GM23248 (cell line): ENCODE results near the gene TET3. TPM values are rescaled to one million over a fixed set of nuclear protein-coding genes. Genes with fewer than 3 reads are reported as not detected.

Experiments
- DNase-seq: peaks from one replicate; pipeline ENCODE4 v3.0.0-alpha.2; 2015
- H2AFZ ChIP-seq: fragments of 200-600 bp; sonication (generic); 2 replicates; pipeline ENCODE4 v1.6.1; 2016; ENCODE audit warnings: antibody characterized with exemption
- H3F3A ChIP-seq: fragments of 200-600 bp; sonication (generic); 2 replicates; pipeline ENCODE4 v1.6.1; 2016; ENCODE audit warnings: mild to moderate bottlenecking, antibody characterized with exemption, mixed run types; ENCODE audit not compliant: insufficient read depth
- H3K27ac ChIP-seq: fragments of 200-600 bp; sonication (generic); 2 replicates; pipeline ENCODE4 v1.5.1; 2016; ENCODE audit warnings: mild to moderate bottlenecking
- H3K27me3 ChIP-seq: fragments of 200-600 bp; sonication (generic); replicated peaks from 2 replicates; pipeline ENCODE4 v1.6.1; 2016; ENCODE audit warnings: mild to moderate bottlenecking; ENCODE audit not compliant: insufficient read depth
- H3K36me3 ChIP-seq: fragments of 200-600 bp; sonication (generic); 2 replicates; pipeline ENCODE4 v1.6.1; 2016; ENCODE audit warnings: low read depth, mild to moderate bottlenecking
- H3K4me1 ChIP-seq: fragments of 200-600 bp; sonication (generic); 2 replicates; pipeline ENCODE4 v1.6.1; 2016; ENCODE audit warnings: mild to moderate bottlenecking; ENCODE audit not compliant: insufficient read depth
- H3K4me2 ChIP-seq: fragments of 200-600 bp; sonication (generic); one replicate; pipeline ENCODE4 v1.6.1; 2016; ENCODE audit warnings: mild to moderate bottlenecking; ENCODE audit not compliant: unreplicated experiment
- H3K4me3 ChIP-seq: fragments of 200-600 bp; sonication (generic); 2 replicates; pipeline ENCODE4 v1.5.1; 2016; ENCODE audit warnings: mild to moderate bottlenecking
- H3K79me2 ChIP-seq: fragments of 200-600 bp; sonication (generic); 2 replicates; pipeline ENCODE4 v1.6.1; 2016; ENCODE audit warnings: mild to moderate bottlenecking; ENCODE audit not compliant: insufficient read depth
- H3K9ac ChIP-seq: fragments of 200-600 bp; sonication (generic); 2 replicates; pipeline ENCODE4 v1.6.1; 2016; ENCODE audit warnings: mild to moderate bottlenecking
- H3K9me2 ChIP-seq: fragments of 200-600 bp; sonication (generic); 2 replicates; pipeline ENCODE4 v1.6.1; 2016; ENCODE audit warnings: mixed run types, mild to moderate bottlenecking, moderate library complexity; ENCODE audit not compliant: insufficient read depth
- H3K9me3 ChIP-seq: fragments of 200-600 bp; sonication (generic); one replicate; pipeline ENCODE4 v1.6.1; 2017; ENCODE audit warnings: low read depth
- H4K20me1 ChIP-seq: fragments of 200-600 bp; sonication (generic); 2 replicates; pipeline ENCODE4 v1.6.0; 2016; ENCODE audit not compliant: insufficient read depth
- EZH2 ChIP-seq: fragments of 200-600 bp; sonication (generic); IDR thresholded peaks from 2 replicates; pipeline ENCODE4 v1.6.1; 2018; ENCODE audit warnings: antibody characterized with exemption, mild to moderate bottlenecking; ENCODE audit not compliant: insufficient read depth, poor library complexity, severe bottlenecking
- EZH2phosphoT487 ChIP-seq: fragments of 200-600 bp; sonication (generic); IDR thresholded peaks from 2 replicates; pipeline ENCODE4 v1.6.1; 2018; ENCODE audit warnings: antibody characterized with exemption, moderate library complexity, mild to moderate bottlenecking, low read depth; ENCODE audit not compliant: insufficient read depth
- WGBS, 2 experiments: methylation state at CpG; one replicate each; pipeline ENCODE4 v1.1.6; 2015 to 2017; ENCODE audit warnings: low lambda C conversion rate in 2 of 2, low coverage in 1 of 2; ENCODE audit errors: missing lambda C conversion rate in 2 of 2; 5-methylcytosine and 5-hydroxymethylcytosine counted together
- in situ Hi-C: fragments of 300-500 bp; cut with MboI; formaldehyde crosslinking; loops from 2 replicates; pipeline ENCODE4 v1.15.0; 2020
- polyA plus RNA-seq: library from polyadenylated mRNA; unstranded; fragments of >200 nt; fragmentation: Nextera tagmentation; extraction: Ambion mirVana; gene quantifications from 2 replicates; pipeline ENCODE4 v1.2.1, GENCODE V29; 2016
- total RNA-seq: library from RNA; depleted of rRNA; stranded (reverse); fragments of >200 nt; shearing (Covaris generic); gene quantifications from 2 replicates; pipeline ENCODE4 v1.2.3, GENCODE V29; 2014

The TET3 gene
- total and polyA plus RNA-seq, 2 experiments from 2014 or later = 1.3 to 4.3 TPM

DNA sequence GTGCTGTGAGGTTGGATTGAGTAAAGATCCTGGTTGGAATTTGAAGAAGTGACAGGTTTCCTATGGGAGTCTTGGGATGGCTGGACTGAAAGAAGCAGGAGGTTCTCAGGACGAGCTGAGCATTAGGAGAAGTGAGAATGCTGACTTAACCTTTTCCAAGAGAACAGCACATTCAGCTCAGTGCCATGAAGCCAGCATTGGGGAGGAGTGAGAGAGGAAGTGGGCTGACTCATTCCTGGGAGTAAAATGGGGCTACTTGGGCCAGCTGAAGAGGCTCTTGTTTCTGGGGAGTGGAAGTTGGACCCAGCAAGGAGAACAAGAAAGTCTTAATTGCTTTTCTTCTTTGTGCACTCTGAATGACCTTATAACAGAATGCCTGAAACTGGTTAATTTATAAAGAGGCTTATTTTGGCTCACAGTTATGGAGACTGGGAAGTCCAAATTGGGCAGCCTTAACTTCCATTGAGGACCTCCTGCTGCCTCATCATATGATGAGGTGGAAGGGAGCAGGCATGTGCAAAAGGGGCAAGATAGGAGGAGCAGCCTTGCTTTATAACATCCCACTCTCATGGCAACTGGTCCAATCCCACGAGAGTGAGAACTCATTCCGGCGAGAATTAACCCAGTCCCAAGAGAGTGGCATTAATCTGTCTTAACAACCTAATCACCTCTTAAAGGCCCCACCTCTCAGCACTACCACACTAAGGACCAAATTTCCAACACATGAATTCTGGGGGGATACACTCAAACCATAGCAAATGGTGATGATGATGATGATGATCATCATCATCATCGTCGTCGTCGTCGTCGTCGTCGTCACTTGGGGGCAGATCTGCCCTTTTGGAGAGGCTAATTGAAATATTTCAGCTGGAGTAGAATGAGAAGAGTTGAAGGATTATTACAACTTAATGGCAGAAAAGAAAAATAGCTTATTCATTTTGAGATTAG is 31.9 kb upstream of the TET3 start:
- 86 to 88% methylated on average over 12 of the region's 12 CpGs for WGBS, 2 experiments
- Histone ChIP-seq H3K27ac (no peak overlapping the region), H3F3A (no peaks in the 10 kb centered on the region), H3K4me1 (0 out of 2 replicates have a peak, but pooled peaks cover 3% of the 10 kb centered on the region), H3K36me3 (peaks cover 51% of the 10 kb centered on the region), H3K9me3 (no peaks in the 10 kb centered on the region), H3K9me2 (no peaks in the 10 kb centered on the region), H3K4me2 (no peak overlapping the region), H3K27me3 (no peaks in the 10 kb centered on the region), H4K20me1 (peaks cover 8% of the 10 kb centered on the region; the same call in 1 of the 2 replicates), H3K9ac (no peak overlapping the region), H2AFZ (no peak overlapping the region), H3K4me3 (no peak overlapping the region), H3K79me2 (peaks cover 4% of the 10 kb centered on the region)
- in situ Hi-C loops = no loop called here
- DNase-seq = peak; percentile 68
- no peak for TF ChIP-seq EZH2
- TF ChIP-seq EZH2phosphoT487 = no peak

DNA sequence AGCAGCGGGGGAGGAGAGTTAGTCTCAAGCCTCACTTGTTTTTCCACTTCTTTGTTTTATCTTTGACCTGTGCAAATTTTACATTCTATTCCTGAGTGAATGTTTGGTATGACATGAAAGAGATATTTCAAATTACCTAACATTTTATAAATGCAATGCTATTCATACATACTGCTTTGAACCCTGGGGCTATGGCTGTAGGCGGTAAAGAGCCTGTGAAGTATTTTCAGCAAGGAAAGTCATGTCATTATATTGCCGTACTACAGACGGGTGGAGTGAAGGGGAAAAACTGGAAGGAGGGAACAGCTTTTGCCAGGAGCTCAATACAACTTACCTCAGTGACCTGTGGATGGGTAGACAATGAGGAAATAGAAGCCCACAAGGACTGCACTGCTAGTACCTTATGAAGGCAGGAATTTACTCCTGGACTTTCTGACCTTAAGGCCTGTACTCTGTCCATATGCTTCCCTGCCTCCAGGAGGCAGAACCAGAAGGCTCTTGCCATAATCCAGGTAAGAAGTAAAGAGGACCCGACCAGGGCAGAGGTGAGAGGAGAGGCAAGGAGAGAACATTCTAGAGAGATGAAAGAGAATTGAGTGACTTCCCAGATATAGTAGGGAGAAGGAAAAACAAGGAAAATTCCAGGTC is 28.4 kb upstream of the TET3 start:
- H2AFZ ChIP-seq = no peak overlapping the region
- no peak overlapping the region for H3K4me3 ChIP-seq
- H3K4me2 ChIP-seq = no peak overlapping the region
- H3K27ac ChIP-seq = no peak overlapping the region
- H3K9me2 ChIP-seq = no peaks in the 10 kb centered on the region
- no peaks in the 10 kb centered on the region for H3F3A ChIP-seq
- TF ChIP-seq EZH2phosphoT487 = no peak
- TF ChIP-seq EZH2 = no peak
- no peaks in the 10 kb centered on the region for H3K9me3 ChIP-seq
- in situ Hi-C loops = no loop called here
- no peaks in the 10 kb centered on the region for H3K27me3 ChIP-seq
- no peak for DNase-seq
- 0 out of 2 replicates have a peak, but pooled peaks cover 3% of the 10 kb centered on the region for H3K4me1 ChIP-seq
- peaks cover 8% of the 10 kb centered on the region; the same call in 1 of the 2 replicates for H4K20me1 ChIP-seq
- H3K79me2 ChIP-seq = no peaks in the 10 kb centered on the region; the same call in none of the 2 replicates
- peaks cover 42% of the 10 kb centered on the region for H3K36me3 ChIP-seq
- no peak overlapping the region for H3K9ac ChIP-seq
- WGBS, 2 experiments = 96 to 99% methylated on average over 5 of the region's 5 CpGs

DNA sequence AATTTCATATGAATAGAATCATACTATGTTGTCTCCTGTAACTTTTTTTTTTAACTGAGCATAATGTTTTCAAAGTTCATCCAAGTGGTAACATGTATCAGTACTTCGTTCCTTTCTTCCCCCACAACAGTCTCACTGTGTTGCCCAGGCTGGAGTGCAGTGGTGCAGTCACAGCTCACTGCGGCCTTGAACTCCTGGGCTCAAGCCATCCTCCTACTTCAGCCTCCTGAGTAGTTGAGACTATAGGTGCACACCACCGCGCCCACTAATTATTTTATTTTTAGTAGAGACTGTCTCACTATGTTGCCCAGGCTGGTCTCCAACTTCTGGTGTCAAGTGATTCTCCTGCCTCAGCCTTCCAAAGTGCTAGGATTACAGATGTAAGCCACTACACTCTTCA is 23.4 kb upstream of the TET3 start:
- no peak overlapping the region for H3K4me3 ChIP-seq
- no peaks in the 10 kb centered on the region for H3K27me3 ChIP-seq
- no peak for DNase-seq
- H3F3A ChIP-seq = no peaks in the 10 kb centered on the region
- H2AFZ ChIP-seq = no peak overlapping the region
- no peaks in the 10 kb centered on the region for H3K9me3 ChIP-seq
- in situ Hi-C loops = no loop called here
- H3K4me2 ChIP-seq = no peak overlapping the region
- no peaks in the 10 kb centered on the region for H3K9me2 ChIP-seq
- no peaks in the 10 kb centered on the region for H4K20me1 ChIP-seq
- 97 to 98% methylated on average over 4 of the region's 4 CpGs for WGBS, 2 experiments
- H3K79me2 ChIP-seq = no peaks in the 10 kb centered on the region
- H3K4me1 ChIP-seq = no peaks in the 10 kb centered on the region
- H3K27ac ChIP-seq = no peak overlapping the region
- no peak overlapping the region for H3K9ac ChIP-seq
- TF ChIP-seq EZH2 (no peak), EZH2phosphoT487 (no peak)
- peaks cover 21% of the 10 kb centered on the region for H3K36me3 ChIP-seq

GRCh38 chr2:73961823-73962615 is 22.7 kb upstream of the TET3 start:
- H2AFZ ChIP-seq = no peak overlapping the region
- no peaks in the 10 kb centered on the region for H3K9me3 ChIP-seq
- no peak overlapping the region for H3K4me3 ChIP-seq
- TF ChIP-seq EZH2 = no peak
- TF ChIP-seq EZH2phosphoT487 = no peak
- 81 to 83% methylated on average over 12 of the region's 12 CpGs for WGBS, 2 experiments
- H3F3A ChIP-seq = no peaks in the 10 kb centered on the region
- no peaks in the 10 kb centered on the region for H3K79me2 ChIP-seq
- H3K4me1 ChIP-seq = no peaks in the 10 kb centered on the region
- H4K20me1 ChIP-seq = no peaks in the 10 kb centered on the region
- no peak overlapping the region for H3K9ac ChIP-seq
- no peak overlapping the region for H3K4me2 ChIP-seq
- DNase-seq = no peak
- no peaks in the 10 kb centered on the region for H3K27me3 ChIP-seq
- no peak overlapping the region for H3K27ac ChIP-seq
- no peaks in the 10 kb centered on the region for H3K9me2 ChIP-seq
- peaks cover 21% of the 10 kb centered on the region for H3K36me3 ChIP-seq
- in situ Hi-C loops = no loop called here
